GM18951 (cell line): ENCODE data around the gene PKM.
"Not testable (repeated sequence)": the region's sequence is repeated elsewhere in the genome, so short reads cannot be mapped to it uniquely, and the experiment has no call there.

Experiments used
- POLR2A ChIP-seq: IDR thresholded peaks from 4 replicates; pipeline ENCODE4 v1.6.1; 2011; ENCODE audit warnings: mild to moderate bottlenecking; ENCODE audit not compliant: insufficient read length, insufficient read depth; ENCODE audit errors: extremely low read depth
- in situ Hi-C: fragments of 300-500 bp; cut with MboI; formaldehyde crosslinking; loops from one replicate; pipeline ENCODE4 v1.12.0; 2022; ENCODE audit warnings: low sequenced_read_pairs, mixed read lengths, inconsistent platforms; ENCODE audit not compliant: unreplicated experiment

Gene PKM

GRCh38 chr15:72184165-72184811 lies 46.7 kb downstream of the PKM start:
- in situ Hi-C loops, result no loop called here
- TF ChIP-seq POLR2A, result no peak

GRCh38 chr15:72183781-72184164 lies 47.2 kb downstream of the PKM start:
- in situ Hi-C loops, result no loop called here
- TF ChIP-seq POLR2A, result no peak

GRCh38 chr15:72182673-72183072 lies 48.3 kb downstream of the PKM start:
- in situ Hi-C loops, result no loop called here
- TF ChIP-seq POLR2A, result no peak

GRCh38 chr15:72182244-72182643 lies 48.7 kb downstream of the PKM start:
- in situ Hi-C loops, result no loop called here
- no peak for TF ChIP-seq POLR2A

GRCh38 chr15:72180761-72181324 lies 50.1 kb downstream of the PKM start:
- no peak for TF ChIP-seq POLR2A
- in situ Hi-C loops, result no loop called here

- in situ Hi-C loops, result no loop called here
- no peak for TF ChIP-seq POLR2A
These were observed 50.9 kb downstream of the PKM start for GRCh38 chr15:72179950-72180581.

GRCh38 chr15:72178976-72179585 lies 51.9 kb downstream of the PKM start:
- TF ChIP-seq POLR2A, result no peak
- in situ Hi-C loops, result no loop called here

- in situ Hi-C loops, result no loop called here
- no peak for TF ChIP-seq POLR2A
These were observed 54.2 kb downstream of the PKM start for GRCh38 chr15:72176743-72177142.

GRCh38 chr15:72176159-72176558 lies 54.8 kb downstream of the PKM start:
- in situ Hi-C loops, result no loop called here
- no peak for TF ChIP-seq POLR2A

GRCh38 chr15:72175186-72176044 lies 55.6 kb downstream of the PKM start:
- TF ChIP-seq POLR2A, result no peak
- in situ Hi-C loops, result no loop called here

GRCh38 chr15:72174551-72175165 lies 56.3 kb downstream of the PKM start:
- in situ Hi-C loops, result no loop called here
- TF ChIP-seq POLR2A, result no peak

- TF ChIP-seq POLR2A, result no peak
- in situ Hi-C loops, result no loop called here
These were observed 57.0 kb downstream of the PKM start for GRCh38 chr15:72173864-72174550.

GRCh38 chr15:72173401-72173800 lies 57.6 kb downstream of the PKM start:
- TF ChIP-seq POLR2A, result no peak
- in situ Hi-C loops, result no loop called here

GRCh38 chr15:72172796-72173195 lies 58.2 kb downstream of the PKM start:
- TF ChIP-seq POLR2A, result no peak
- in situ Hi-C loops, result no loop called here

- in situ Hi-C loops, result not testable (repeated sequence)
These were observed 59.0 kb downstream of the PKM start for GRCh38 chr15:72171978-72172377.
